Nephron progenitor cell (in vitro differentiated cells): ENCODE data around the gene PRICKLE2.

Experiments used
- DNase-seq: peaks from one replicate; pipeline ENCODE4 v3.0.0; 2021
- H3K27ac Mint-ChIP-seq: 2 replicates; pipeline ENCODE4 v1.8.0; 2021; ENCODE audit warnings: mild to moderate bottlenecking, moderate library complexity, mixed read lengths
- H3K27me3 Mint-ChIP-seq: 2 replicates; pipeline ENCODE4 v1.8.0; 2021; ENCODE audit warnings: mild to moderate bottlenecking, low read depth, mixed read lengths; ENCODE audit not compliant: poor library complexity
- H3K36me3 Mint-ChIP-seq: 2 replicates; pipeline ENCODE4 v1.8.0; 2021; ENCODE audit warnings: low read depth, mixed read lengths
- H3K4me1 Mint-ChIP-seq: 2 replicates; pipeline ENCODE4 v1.8.0; 2021; ENCODE audit warnings: mixed read lengths
- H3K4me3 Mint-ChIP-seq: 2 replicates; pipeline ENCODE4 v1.8.0; 2021; ENCODE audit warnings: mild to moderate bottlenecking, moderate library complexity, mixed read lengths
- H3K9me3 Mint-ChIP-seq: 2 replicates; pipeline ENCODE4 v1.8.0; 2021; ENCODE audit warnings: mild to moderate bottlenecking, moderate library complexity, mixed read lengths
- TF ChIP-seq, protein P1 (sequence below): fragments of 200-600 bp; sonication (generic); IDR thresholded peaks from 2 replicates; pipeline ENCODE4 v1.5.0; 2021; ENCODE audit warnings: antibody characterized with exemption

Gene PRICKLE2

DNA sequence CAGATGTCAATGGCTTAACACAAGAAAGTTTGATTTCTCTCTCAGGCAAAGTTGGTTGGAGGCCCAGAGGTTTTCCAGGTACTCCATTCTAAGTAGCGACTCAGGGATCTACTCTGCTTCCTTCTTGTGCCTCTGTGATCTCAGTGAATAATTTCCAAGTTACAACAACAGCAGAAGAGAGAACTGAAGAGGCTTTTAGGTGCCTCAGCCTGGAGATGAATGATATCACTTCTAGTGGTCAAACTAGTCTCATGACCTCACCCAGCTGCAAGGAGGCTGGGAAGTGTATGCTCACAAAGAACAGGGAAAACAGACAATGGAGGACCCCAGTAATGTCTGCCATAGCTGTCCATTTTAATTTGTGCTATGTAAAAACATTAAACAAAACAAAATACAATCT lies 4.6 kb upstream of the PRICKLE2 start:
- Mint-ChIP-seq H3K27ac (no peak overlapping the region), H3K4me3 (no peak overlapping the region), H3K27me3 (peaks cover 2% of the 10 kb centered on the region), H3K4me1 (peaks cover 47% of the 10 kb centered on the region), H3K36me3 (peaks cover 16% of the 10 kb centered on the region), H3K9me3 (peaks cover 4% of the 10 kb centered on the region)
- TF ChIP-seq, protein P1, sequence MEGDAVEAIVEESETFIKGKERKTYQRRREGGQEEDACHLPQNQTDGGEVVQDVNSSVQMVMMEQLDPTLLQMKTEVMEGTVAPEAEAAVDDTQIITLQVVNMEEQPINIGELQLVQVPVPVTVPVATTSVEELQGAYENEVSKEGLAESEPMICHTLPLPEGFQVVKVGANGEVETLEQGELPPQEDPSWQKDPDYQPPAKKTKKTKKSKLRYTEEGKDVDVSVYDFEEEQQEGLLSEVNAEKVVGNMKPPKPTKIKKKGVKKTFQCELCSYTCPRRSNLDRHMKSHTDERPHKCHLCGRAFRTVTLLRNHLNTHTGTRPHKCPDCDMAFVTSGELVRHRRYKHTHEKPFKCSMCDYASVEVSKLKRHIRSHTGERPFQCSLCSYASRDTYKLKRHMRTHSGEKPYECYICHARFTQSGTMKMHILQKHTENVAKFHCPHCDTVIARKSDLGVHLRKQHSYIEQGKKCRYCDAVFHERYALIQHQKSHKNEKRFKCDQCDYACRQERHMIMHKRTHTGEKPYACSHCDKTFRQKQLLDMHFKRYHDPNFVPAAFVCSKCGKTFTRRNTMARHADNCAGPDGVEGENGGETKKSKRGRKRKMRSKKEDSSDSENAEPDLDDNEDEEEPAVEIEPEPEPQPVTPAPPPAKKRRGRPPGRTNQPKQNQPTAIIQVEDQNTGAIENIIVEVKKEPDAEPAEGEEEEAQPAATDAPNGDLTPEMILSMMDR: no peak
- no peak for DNase-seq

- no peak overlapping the region for H3K27ac Mint-ChIP-seq
- H3K4me1 Mint-ChIP-seq: peaks cover 64% of the 10 kb centered on the region
- TF ChIP-seq, protein P1: no peak
- no peaks in the 10 kb centered on the region for H3K9me3 Mint-ChIP-seq
- H3K27me3 Mint-ChIP-seq: peaks cover 2% of the 10 kb centered on the region
- no peak for DNase-seq
- no peak overlapping the region for H3K4me3 Mint-ChIP-seq
- H3K36me3 Mint-ChIP-seq: peaks cover 1% of the 10 kb centered on the region
Observed at GRCh38 chr3:64228110-64228509, 2.8 kb upstream of the PRICKLE2 start.

DNA sequence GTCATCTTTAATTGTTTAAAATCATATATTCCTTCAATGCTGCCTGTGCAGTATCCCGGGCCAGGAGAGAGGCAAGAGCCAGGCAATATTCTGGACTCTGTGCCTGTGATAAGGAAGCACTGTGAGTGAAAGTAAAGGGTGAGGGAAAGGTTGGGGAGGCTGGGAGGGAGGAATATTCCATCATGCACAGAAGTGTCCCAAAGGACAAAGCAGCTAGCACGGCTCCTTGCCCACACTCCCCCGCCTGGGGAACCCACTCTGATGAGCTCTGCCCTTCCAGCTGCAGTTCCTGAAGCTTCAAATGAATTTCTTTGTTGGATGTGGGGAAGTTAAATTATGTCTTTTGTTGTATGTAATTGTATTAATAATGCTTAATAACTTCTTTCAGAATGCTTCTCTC lies 1.5 kb upstream of the PRICKLE2 start:
- H3K4me3 Mint-ChIP-seq: no peak overlapping the region
- H3K36me3 Mint-ChIP-seq: no peaks in the 10 kb centered on the region
- H3K9me3 Mint-ChIP-seq: no peaks in the 10 kb centered on the region
- peaks cover 2% of the 10 kb centered on the region for H3K27me3 Mint-ChIP-seq
- no peak for DNase-seq
- TF ChIP-seq, protein P1: no peak
- H3K27ac Mint-ChIP-seq: peak overlapping the region; percentile 30
- H3K4me1 Mint-ChIP-seq: peaks cover 76% of the 10 kb centered on the region

- Mint-ChIP-seq H3K27me3 (peaks cover 2% of the 10 kb centered on the region), H3K9me3 (no peaks in the 10 kb centered on the region), H3K4me1 (peaks cover 84% of the 10 kb centered on the region), H3K4me3 (peak overlapping the region; percentile 78), H3K27ac (peak overlapping the region; percentile 12), H3K36me3 (no peaks in the 10 kb centered on the region)
- DNase-seq: no peak
- TF ChIP-seq, protein P1: no peak
Observed at GRCh38 chr3:64225695-64226499, 631 bp upstream of the PRICKLE2 start.

DNA sequence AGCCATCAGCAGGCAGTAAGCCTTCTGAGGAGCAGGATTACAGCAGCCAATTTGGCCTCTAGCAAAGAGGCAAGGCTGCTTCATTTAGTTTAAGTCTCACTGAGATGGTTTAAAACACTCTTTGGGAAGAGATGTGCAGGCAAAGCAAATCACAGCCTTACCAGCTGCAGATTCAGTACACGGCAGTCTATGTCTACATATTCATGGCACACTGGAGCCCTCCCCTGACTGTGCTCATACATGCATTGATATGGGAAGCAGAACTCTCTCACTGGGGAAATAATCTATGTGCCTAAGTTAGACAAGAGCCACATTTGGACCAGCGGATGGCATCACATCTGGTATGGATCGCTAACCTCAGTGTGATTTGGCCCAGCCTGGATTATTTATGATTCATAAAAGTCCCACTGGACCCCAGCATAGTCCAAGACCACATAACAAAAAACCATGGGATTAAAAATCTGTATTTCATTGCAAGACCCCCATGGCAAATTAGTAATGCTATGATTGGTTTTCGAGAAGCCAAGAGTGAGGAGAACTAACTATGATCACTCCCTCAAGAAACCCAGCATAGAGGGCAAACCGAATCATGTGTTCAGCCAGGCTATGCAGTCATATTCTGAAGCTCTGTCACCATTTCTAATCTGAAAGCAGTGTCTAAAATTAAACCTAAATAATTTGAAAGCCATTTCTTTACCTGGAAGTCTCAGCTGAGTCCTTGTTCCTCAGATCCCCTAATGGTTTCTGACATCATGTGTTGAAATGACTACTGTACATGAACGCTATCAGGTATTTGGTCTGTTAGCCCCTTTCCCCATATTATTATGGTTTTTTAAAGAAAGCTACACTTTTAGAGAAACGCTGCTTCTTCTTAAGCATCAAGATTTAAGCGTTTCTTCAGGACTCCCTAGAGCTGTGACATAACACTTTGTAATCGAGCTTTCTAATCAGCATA lies 1.2 kb downstream of the PRICKLE2 start:
- peak overlapping the region; percentile 93 for H3K27ac Mint-ChIP-seq
- no peak for DNase-seq
- H3K9me3 Mint-ChIP-seq: no peaks in the 10 kb centered on the region
- TF ChIP-seq, protein P1: no peak
- peaks cover 92% of the 10 kb centered on the region for H3K4me1 Mint-ChIP-seq
- H3K27me3 Mint-ChIP-seq: peaks cover 2% of the 10 kb centered on the region
- no peaks in the 10 kb centered on the region for H3K36me3 Mint-ChIP-seq
- peak overlapping the region; percentile 78 for H3K4me3 Mint-ChIP-seq
